Epithelial cell of esophagus (primary cell): ENCODE data around the gene CLASRP.
"Not testable (repeated sequence)": the region's sequence is repeated elsewhere in the genome, so short reads cannot be mapped to it uniquely, and the experiment has no call there.

ENCODE experiments used
- DNase-seq: peaks from one replicate; pipeline ENCODE4 v3.0.0; 2010; ENCODE audit warnings: low read depth
- H3K4me3 ChIP-seq: 2 replicates; pipeline ENCODE4 v1.5.1; 2011; ENCODE audit warnings: mild to moderate bottlenecking, low read length, control low read depth
- CTCF ChIP-seq: IDR thresholded peaks from 2 replicates; pipeline ENCODE4 v1.5.1; 2011; ENCODE audit warnings: low read depth, mild to moderate bottlenecking, low read length, control low read depth, inconsistent platforms; ENCODE audit not compliant: insufficient read depth; ENCODE audit errors: missing control alignments

The CLASRP gene

DNA sequence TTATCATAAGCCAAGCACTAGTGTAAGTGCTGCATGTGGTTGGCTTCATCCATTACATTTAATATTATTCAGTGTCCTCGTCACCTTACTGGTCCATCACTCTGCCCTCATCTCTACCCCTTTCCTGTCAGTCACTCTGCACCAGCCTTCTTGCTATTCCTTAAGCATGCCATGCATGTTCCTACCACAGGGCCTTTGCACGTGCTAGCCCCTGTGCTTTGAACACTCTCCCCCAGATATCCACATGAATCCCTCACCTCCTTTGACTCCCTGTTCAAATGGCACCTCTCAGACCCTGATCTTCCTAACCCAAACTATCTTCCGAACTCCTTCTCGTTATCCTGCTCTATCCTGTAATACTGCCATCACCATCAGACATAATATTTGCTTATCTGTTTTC lies 40.8 kb upstream of the CLASRP start:
- no peak for DNase-seq
- H3K4me3 ChIP-seq = no peak overlapping the region
- TF ChIP-seq CTCF = no peak

DNA sequence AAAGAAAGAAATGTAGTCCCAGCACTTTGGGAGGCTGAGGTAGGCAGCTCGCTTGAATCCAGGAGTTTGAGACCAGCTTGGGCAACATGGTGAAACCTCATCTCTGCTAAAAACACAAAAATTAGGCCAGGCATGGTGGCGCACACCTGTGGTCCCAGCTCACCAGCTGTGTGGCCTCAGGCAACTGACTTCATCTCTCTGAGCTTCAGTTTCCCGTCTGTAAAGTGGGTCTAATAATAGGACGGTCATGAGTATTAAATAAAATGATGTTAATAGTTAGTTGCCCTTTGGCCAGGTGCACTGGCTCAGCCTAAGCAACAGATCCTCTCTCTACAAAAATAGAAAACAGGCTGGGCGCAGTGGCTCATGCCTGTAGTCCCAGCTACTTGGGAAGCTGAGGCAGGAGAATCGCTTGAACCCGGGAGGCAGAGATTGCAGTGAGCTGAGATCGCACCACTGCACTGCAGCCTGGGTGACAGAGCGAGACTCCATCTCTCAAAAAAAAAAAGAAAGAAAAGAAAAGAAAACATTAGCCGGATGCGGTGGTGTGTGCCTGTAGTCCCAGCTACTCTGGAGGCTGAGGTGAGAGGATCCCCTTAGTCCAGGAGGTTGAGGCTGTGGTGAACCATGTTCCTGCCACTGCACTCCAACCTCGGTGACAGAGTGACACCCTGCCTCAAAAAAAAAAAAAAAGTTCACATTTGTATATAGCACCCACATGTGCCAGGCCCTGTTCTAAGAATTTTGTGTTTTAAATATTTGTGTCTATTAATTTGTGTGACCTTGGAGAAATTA lies 39.5 kb upstream of the CLASRP start:
- DNase-seq, H3K4me3 ChIP-seq: not testable (repeated sequence)

DNA sequence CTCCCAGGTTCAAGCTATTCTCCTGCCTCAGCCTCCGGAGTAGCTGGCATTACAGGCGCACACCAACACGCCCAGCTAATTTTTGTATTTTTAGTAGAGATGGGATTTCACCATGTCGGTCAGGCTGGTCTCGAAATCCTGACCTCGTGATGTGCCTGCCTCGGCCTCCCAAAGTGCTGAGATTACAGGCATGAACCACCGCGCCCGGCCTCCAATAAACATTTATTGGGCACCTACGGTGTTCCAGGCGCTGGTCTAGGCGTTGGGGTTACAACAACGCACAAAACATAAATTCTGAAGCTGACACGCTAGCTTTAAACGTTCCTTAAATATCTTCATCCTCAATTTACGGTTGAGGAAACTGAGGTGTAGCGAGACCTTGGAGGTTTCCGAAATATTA lies 38.2 kb upstream of the CLASRP start:
- DNase-seq = not testable (repeated sequence)
- H3K4me3 ChIP-seq = peak overlapping the region; percentile 31

DNA sequence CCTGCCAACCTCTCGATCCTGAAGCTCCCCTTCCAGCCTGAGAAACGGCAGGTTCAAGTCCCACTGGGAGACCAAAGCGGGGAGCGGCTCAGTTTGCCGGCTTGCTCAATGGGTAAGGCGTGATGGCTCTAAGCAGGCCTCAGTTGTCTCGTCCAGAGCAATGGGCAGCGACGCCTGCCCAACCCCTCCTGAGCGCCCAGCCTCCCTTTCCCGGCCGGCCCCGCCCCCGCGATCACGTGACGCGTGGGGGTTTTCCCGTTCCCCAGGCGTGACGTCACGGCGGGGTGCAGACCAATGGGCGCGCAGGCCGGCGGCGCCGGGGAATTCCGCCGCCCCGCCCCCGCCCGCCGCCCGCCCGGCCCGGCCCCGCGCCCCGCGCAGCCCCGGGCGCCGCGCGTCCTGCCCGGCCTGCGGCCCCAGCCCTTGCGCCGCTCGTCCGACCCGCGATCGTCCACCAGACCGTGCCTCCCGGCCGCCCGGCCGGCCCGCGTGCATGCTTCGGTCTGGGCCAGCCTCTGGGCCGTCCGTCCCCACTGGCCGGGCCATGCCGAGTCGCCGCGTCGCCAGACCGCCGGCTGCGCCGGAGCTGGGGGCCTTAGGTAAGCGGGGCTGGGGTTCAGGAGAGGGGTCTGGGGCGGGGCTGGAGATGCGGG lies 37.6 kb upstream of the CLASRP start, which contains the start of gene RELB:
TSS of gene RELB (plus strand) at position 378 of the 653 bp plus-strand sequence. CDS start at position 494, 116 bp downstream.
- H3K4me3 ChIP-seq = peak within 1 kb of the TSS; percentile 70
- DNase-seq = peak; percentile 91
- no peak for TF ChIP-seq CTCF

GRCh38 chr19:45003485-45003884 lies 35.4 kb upstream of the CLASRP start:
- no peak overlapping the region for H3K4me3 ChIP-seq
- no peak for TF ChIP-seq CTCF
- DNase-seq = no peak

DNA sequence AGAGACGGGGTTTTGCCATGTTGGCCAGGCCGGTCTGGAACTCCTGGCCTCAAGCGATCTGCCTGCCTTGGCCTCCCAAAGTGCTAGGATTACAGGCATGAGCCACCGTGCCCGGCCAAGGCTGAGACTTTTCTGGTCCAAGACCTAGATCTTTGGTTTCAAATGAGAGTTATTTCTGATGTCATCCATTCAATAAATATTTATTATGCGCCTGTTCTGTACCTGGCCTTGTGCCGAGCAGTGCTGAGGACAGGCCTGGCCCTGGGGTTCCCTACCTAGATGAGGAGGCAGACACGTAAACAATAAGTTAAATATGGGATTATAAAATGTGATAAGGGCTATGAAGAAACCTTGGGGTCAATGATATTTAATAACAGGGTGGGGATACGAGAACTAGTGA lies 33.1 kb upstream of the CLASRP start:
- no peak for TF ChIP-seq CTCF
- no peak for DNase-seq
- H3K4me3 ChIP-seq = no peak overlapping the region

GRCh38 chr19:45008552-45008951 lies 30.3 kb upstream of the CLASRP start:
- H3K4me3 ChIP-seq = no peak overlapping the region
- DNase-seq = no peak
- TF ChIP-seq CTCF = no peak
